ENCODE data around the gene SH3RF3. TPM values are rescaled to one million over a fixed set of nuclear protein-coding genes. Genes with fewer than 3 reads are reported as not detected.
A peak's percentile ranks its signal among the peaks of the same experiment; 100 is the strongest.

SH3RF3 gene
- total and polyA plus RNA-seq, 2 of the 13 experiments (the other 11 are each of a cell fraction or from before 2014, with no cell fraction given): 0.04 TPM; not detected in 1

DNA sequence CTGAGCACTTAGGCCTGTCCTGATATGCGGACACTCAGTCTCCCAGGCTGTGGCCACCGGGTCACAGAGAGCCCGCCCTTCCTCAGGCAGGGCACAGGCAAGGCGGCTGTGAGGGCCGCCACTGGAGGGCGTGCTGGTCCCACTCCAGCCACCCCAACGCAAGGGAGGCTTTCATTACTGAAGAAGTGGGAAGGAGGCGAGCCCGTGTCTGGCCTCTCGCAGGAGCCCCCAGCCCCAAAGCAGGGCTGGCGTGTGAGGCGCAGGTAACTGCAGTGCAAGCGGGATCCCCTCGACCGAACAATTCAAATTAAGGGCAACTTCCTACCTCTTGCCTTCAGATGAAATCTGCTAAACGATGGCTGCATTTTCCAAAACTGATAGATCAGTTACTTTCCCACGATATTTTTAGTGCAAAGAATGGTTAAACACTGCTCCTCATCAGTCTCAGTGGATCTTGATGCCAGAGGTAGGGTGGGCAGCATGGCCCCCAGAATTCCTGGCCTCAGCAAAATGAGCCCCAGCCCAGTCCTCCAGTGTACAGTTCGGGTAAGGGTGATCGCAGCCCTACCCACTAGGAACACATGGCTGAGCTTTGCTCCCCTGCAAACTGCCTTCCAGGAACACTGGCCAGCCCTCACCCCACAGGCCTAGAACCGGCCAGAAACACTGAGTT lies 387.6 kb downstream of the SH3RF3 start (continued):
- TF ChIP-seq YY1 (IDR thresholded peaks at IDR 0.05; ENCODE audit: insufficient read depth, insufficient replicate concordance, low read depth, low read length) (peak; percentile 68), SPEN (CRISPR knock-in tag; IDR thresholded peaks at IDR 0.05; ENCODE audit: low read depth) (peak; percentile 72), ZFP36L1 (CRISPR knock-in tag; IDR thresholded peaks at IDR 0.05) (no peak), KDM5B (CRISPR knock-in tag; IDR thresholded peaks at IDR 0.05; ENCODE audit: borderline replicate concordance) (0 out of 2 replicates have a peak, but pooled peaks have one; percentile 52), SMAD9 (CRISPR knock-in tag; IDR thresholded peaks at IDR 0.05) (no peak), NFKB2 (CRISPR knock-in tag; IDR thresholded peaks at IDR 0.05; ENCODE audit: borderline replicate concordance) (peak; percentile 58; the same call in 1 of the 2 replicates), CREB1 (IDR thresholded peaks at IDR 0.05) (no peak), CREB1 (CRISPR knock-in tag; IDR thresholded peaks at IDR 0.05) (no peak), ZNF331 (CRISPR knock-in tag; IDR thresholded peaks at IDR 0.05) (peak; percentile 70; the same call in 1 of the 2 replicates), ZNF160 (CRISPR knock-in tag; IDR thresholded peaks at IDR 0.05) (no peak), NR1H2 (CRISPR knock-in tag; IDR thresholded peaks at IDR 0.05; ENCODE audit: borderline replicate concordance, low read depth) (peak; percentile 9; the same call in 1 of the 2 replicates), ZNF264 (CRISPR knock-in tag; IDR thresholded peaks at IDR 0.05) (no peak), MED1 (CRISPR knock-in tag; IDR thresholded peaks at IDR 0.05) (peak; percentile 50; the same call in 1 of the 2 replicates), NFIB (CRISPR knock-in tag; IDR thresholded peaks at IDR 0.05; ENCODE audit: borderline replicate concordance) (no peak), ZBTB7A (CRISPR knock-in tag; IDR thresholded peaks at IDR 0.05) (peak; percentile 80; the same call in 1 of the 2 replicates), LCORL (IDR thresholded peaks at IDR 0.05) (no peak), LCORL (CRISPR knock-in tag; IDR thresholded peaks at IDR 0.05) (0 out of 2 replicates have a peak, but pooled peaks have one; percentile 71)
- TF ChIP-seq, protein P1, sequence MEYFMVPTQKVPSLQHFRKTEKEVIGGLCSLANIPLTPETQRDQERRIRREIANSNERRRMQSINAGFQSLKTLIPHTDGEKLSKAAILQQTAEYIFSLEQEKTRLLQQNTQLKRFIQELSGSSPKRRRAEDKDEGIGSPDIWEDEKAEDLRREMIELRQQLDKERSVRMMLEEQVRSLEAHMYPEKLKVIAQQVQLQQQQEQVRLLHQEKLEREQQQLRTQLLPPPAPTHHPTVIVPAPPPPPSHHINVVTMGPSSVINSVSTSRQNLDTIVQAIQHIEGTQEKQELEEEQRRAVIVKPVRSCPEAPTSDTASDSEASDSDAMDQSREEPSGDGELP (IDR thresholded peaks at IDR 0.05; ENCODE audit: borderline replicate concordance, low read depth): no peak
- TF ChIP-seq, protein P2, sequence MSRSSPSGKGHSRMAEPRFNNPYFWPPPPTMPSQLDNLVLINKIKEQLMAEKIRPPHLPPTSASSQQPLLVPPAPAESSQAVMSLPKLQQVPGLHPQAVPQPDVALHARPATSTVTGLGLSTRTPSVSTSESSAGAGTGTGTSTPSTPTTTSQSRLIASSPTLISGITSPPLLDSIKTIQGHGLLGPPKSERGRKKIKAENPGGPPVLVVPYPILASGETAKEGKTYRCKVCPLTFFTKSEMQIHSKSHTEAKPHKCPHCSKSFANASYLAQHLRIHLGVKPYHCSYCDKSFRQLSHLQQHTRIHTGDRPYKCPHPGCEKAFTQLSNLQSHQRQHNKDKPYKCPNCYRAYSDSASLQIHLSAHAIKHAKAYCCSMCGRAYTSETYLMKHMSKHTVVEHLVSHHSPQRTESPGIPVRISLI (CRISPR knock-in tag; IDR thresholded peaks at IDR 0.05; ENCODE audit: borderline replicate concordance): no peak
- TF ChIP-seq, protein P3, sequence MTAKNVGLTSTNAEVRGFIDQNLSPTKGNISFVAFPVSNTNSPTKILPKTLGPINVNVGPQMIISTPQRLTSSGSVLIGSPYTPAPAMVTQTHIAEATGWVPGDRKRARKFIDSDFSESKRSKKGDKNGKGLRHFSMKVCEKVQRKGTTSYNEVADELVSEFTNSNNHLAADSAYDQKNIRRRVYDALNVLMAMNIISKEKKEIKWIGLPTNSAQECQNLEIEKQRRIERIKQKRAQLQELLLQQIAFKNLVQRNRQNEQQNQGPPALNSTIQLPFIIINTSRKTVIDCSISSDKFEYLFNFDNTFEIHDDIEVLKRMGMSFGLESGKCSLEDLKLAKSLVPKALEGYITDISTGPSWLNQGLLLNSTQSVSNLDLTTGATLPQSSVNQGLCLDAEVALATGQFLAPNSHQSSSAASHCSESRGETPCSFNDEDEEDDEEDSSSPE (CRISPR knock-in tag; IDR thresholded peaks at IDR 0.05): no peak
- TF ChIP-seq, protein P4, sequence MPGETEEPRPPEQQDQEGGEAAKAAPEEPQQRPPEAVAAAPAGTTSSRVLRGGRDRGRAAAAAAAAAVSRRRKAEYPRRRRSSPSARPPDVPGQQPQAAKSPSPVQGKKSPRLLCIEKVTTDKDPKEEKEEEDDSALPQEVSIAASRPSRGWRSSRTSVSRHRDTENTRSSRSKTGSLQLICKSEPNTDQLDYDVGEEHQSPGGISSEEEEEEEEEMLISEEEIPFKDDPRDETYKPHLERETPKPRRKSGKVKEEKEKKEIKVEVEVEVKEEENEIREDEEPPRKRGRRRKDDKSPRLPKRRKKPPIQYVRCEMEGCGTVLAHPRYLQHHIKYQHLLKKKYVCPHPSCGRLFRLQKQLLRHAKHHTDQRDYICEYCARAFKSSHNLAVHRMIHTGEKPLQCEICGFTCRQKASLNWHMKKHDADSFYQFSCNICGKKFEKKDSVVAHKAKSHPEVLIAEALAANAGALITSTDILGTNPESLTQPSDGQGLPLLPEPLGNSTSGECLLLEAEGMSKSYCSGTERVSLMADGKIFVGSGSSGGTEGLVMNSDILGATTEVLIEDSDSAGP (CRISPR knock-in tag; IDR thresholded peaks at IDR 0.05; ENCODE audit: borderline replicate concordance): 0 out of 2 replicates have a peak, but pooled peaks have one; percentile 29
- TF ChIP-seq, protein P5, sequence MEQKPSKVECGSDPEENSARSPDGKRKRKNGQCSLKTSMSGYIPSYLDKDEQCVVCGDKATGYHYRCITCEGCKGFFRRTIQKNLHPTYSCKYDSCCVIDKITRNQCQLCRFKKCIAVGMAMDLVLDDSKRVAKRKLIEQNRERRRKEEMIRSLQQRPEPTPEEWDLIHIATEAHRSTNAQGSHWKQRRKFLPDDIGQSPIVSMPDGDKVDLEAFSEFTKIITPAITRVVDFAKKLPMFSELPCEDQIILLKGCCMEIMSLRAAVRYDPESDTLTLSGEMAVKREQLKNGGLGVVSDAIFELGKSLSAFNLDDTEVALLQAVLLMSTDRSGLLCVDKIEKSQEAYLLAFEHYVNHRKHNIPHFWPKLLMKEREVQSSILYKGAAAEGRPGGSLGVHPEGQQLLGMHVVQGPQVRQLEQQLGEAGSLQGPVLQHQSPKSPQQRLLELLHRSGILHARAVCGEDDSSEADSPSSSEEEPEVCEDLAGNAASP (CRISPR knock-in tag; IDR thresholded peaks at IDR 0.05; ENCODE audit: borderline replicate concordance): no peak
- TF ChIP-seq, protein P6, sequence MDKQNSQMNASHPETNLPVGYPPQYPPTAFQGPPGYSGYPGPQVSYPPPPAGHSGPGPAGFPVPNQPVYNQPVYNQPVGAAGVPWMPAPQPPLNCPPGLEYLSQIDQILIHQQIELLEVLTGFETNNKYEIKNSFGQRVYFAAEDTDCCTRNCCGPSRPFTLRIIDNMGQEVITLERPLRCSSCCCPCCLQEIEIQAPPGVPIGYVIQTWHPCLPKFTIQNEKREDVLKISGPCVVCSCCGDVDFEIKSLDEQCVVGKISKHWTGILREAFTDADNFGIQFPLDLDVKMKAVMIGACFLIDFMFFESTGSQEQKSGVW (CRISPR knock-in tag; IDR thresholded peaks at IDR 0.05; ENCODE audit: borderline replicate concordance): no peak; the same call in 1 of the 2 replicates
